SIG-M5 (cell line): ENCODE results near the gene GDF2.

Experiments used
- DNase-seq: peaks from one replicate; lab custom pipeline; 2025; lab: John Stamatoyannopoulos, UW

GDF2 gene

GRCh38 chr10:47332946-47333345 is 10.7 kb downstream of the GDF2 start:
- DNase-seq: no peak

- DNase-seq: no peak
Measured at GRCh38 chr10:47333532-47333931, 11.3 kb downstream of the GDF2 start.

GRCh38 chr10:47334466-47335295 is 12.4 kb downstream of the GDF2 start:
- DNase-seq: no peak

GRCh38 chr10:47335906-47336305 is 13.7 kb downstream of the GDF2 start:
- DNase-seq: no peak

- no peak for DNase-seq
Measured at GRCh38 chr10:47336387-47337134, 14.3 kb downstream of the GDF2 start.

GRCh38 chr10:47337310-47337709 is 15.1 kb downstream of the GDF2 start:
- DNase-seq: no peak

- no peak for DNase-seq
Measured at GRCh38 chr10:47339186-47339735, 17.0 kb downstream of the GDF2 start.

GRCh38 chr10:47339759-47340607 is 17.7 kb downstream of the GDF2 start:
- no peak for DNase-seq

- DNase-seq: no peak
Measured at GRCh38 chr10:47340608-47341170, 18.4 kb downstream of the GDF2 start.

GRCh38 chr10:47344996-47345870 is 23.0 kb downstream of the GDF2 start:
- no peak for DNase-seq

- DNase-seq: no peak
Measured at GRCh38 chr10:47346581-47347302, 24.5 kb downstream of the GDF2 start.

GRCh38 chr10:47347303-47347675 is 25.0 kb downstream of the GDF2 start:
- no peak for DNase-seq

- DNase-seq: no peak
Measured at GRCh38 chr10:47348138-47348651, 25.9 kb downstream of the GDF2 start, which contains the start of gene RBP3. Gene RBP3, plus strand, starts transcription at chr10:47348363. Its CDS starts 122 bp downstream, at chr10:47348485.

GRCh38 chr10:47348661-47349470 is 26.6 kb downstream of the GDF2 start:
- DNase-seq: no peak

- no peak for DNase-seq
Measured at GRCh38 chr10:47349516-47349915, 27.3 kb downstream of the GDF2 start.

- no peak for DNase-seq
Measured at GRCh38 chr10:47349941-47350371, 27.7 kb downstream of the GDF2 start.

GRCh38 chr10:47350671-47351640 is 28.7 kb downstream of the GDF2 start:
- DNase-seq: no peak
